ENCODE measurements around the gene ECE1.

ECE1 gene

DNA sequence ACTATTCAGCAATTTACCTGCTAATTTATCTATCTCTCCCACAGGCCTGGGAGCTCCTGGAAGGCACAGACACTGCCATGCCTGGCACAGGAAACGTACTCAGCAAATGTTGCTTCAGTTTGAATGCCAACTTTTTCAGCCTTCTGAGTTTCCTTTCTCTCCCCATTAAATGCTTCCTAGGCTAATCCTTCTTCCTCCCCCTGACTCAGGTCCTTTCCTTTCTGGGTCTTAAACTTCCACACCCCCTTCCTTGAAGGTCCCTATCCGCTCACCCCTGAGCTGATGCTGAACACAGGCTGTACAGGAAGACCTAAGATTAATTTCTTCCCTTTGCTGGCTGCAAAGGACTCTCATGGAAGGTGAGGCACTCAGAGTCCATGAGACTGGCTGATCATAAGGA is 40.3 kb upstream of the ECE1 start:
- no peak for DNase-seq (ENCODE audit: extremely low read depth, low read depth)
- TF ChIP-seq, protein P1, sequence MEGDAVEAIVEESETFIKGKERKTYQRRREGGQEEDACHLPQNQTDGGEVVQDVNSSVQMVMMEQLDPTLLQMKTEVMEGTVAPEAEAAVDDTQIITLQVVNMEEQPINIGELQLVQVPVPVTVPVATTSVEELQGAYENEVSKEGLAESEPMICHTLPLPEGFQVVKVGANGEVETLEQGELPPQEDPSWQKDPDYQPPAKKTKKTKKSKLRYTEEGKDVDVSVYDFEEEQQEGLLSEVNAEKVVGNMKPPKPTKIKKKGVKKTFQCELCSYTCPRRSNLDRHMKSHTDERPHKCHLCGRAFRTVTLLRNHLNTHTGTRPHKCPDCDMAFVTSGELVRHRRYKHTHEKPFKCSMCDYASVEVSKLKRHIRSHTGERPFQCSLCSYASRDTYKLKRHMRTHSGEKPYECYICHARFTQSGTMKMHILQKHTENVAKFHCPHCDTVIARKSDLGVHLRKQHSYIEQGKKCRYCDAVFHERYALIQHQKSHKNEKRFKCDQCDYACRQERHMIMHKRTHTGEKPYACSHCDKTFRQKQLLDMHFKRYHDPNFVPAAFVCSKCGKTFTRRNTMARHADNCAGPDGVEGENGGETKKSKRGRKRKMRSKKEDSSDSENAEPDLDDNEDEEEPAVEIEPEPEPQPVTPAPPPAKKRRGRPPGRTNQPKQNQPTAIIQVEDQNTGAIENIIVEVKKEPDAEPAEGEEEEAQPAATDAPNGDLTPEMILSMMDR (IDR thresholded peaks at IDR 0.05; ENCODE audit: low read depth, low read length), result no peak

DNA sequence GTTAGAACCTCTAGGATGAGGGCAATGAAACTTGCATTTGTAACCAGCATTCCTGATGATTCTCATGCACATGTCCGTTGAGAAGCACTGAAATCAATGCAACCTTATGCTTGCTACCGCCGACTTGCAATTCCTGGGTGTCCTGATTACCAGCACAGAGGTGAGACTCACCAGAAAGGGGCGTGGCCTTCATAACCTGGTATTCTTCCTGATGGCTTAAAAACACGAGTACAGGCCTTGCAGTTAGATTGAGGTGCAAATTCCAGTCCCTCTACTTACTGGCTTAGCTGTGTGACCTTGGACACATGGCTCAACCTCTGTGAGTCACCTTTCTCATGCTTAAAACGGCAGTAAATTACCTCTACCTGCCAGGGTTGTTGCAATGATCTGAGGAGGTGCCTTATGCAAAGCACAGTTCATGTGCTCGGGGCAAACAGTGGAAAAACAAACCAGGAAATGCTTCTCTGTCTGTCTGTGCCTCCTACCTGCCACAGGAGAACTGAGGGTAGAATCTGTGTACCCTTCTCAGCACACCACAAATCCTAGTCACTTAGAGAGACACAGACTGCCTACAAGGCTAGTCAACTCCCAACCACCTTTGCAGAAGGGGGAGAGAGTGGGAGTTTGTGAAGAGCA is 39.1 kb upstream of the ECE1 start:
- DNase-seq (ENCODE audit: extremely low read depth, low read depth), result no peak
- TF ChIP-seq, protein P1 (IDR thresholded peaks at IDR 0.05; ENCODE audit: low read depth, low read length), result no peak

DNA sequence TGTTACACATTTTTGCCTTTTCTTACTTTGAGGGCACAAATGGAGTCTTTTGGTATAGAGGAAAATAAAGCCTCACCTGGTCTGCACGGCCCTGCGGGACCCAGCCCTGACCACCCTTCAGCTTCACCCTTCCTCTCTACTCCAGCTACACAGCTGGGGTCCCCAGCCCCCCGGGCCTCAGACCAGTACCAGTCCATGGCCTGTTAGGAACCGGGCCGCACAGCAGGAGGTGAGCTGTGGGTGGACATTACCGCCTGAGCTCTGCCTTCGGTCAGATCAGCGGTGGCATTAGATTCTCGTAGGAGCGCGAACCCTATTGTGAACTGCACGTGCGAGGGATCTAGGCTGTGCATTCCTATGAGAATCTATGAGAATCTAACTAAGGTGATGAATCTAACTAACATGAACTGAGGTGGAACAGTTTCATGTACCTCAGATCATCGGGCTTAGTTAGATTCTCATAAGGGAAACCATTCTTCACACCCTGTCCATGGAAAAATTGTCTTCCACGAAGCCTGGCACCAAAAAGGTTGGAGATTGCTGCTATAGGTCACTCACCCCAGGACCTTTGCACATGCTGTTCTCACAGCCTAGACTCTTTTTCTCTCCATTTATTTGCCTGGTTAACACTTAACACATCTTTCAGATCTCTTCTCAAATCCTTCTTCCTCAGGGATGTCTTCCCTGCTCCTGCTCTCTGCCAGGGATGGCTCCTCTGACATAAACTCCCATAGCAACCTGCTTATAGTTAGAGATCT is 37.5 kb upstream of the ECE1 start:
- TF ChIP-seq, protein P1 (IDR thresholded peaks at IDR 0.05; ENCODE audit: low read depth, low read length), result no peak

DNA sequence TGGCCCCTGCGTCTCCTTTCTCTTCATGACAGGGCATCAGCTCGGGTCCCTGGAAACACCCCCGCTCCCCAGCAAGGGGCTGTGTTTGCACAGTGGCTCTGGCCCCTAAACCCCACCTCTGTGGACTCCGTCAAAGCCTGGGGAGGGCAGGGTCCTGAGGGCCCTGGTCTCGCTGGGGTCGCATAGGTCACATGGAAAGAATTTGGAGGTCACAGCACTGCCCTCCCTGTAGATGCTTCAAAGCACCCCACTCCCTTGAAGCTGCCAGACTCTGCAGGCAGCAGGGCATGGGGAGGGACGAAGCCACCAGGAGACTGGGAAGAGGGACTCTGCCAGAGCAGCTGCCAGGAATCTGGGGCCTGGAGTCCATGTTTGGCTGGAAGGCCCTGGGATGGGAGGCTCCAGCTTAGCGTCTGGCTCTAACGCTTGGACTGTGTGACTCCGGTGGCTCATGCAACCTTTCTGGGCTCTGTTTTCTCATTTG is 36.6 kb upstream of the ECE1 start:
- TF ChIP-seq, protein P1 (IDR thresholded peaks at IDR 0.05; ENCODE audit: low read depth, low read length), result no peak
- no peak for DNase-seq (ENCODE audit: extremely low read depth, low read depth)

More for the DNA sequence above, 37.5 kb upstream of the ECE1 start:
- no peak for DNase-seq (ENCODE audit: extremely low read depth, low read depth)

DNA sequence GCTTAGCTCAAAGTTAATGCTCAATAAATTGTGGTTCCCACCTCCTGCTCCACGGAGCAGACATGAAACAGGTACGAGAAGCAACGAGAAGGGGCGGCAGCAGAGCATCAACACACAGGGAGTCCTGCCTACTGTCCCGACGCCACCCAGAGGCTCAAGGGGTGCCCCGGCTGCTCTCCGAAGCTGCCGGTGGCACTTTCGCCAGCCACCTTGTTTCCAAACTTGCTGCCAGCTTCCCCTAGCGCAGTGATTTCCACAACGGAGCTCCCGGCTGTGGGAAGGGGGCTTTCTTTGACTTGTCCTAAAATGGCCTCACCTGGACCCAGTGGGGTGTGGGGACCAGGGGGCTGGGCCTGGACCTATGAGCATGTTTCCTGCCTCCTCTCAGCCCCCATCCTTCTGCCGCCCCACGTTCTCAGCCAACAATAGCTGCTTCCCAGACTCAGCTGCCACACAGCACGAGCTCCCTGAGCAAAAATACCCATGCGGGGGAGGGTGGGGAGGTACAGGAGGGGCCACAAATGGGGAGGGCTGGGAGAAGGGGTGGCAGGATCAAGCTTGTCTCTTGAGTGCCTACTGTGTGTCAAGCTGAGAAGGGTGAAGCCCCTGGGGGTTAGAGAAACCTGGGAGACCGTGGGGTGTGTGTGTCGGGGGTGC is 35.6 kb upstream of the ECE1 start:
- DNase-seq (ENCODE audit: extremely low read depth, low read depth), result no peak
- TF ChIP-seq, protein P1 (IDR thresholded peaks at IDR 0.05; ENCODE audit: low read depth, low read length), result no peak

DNA sequence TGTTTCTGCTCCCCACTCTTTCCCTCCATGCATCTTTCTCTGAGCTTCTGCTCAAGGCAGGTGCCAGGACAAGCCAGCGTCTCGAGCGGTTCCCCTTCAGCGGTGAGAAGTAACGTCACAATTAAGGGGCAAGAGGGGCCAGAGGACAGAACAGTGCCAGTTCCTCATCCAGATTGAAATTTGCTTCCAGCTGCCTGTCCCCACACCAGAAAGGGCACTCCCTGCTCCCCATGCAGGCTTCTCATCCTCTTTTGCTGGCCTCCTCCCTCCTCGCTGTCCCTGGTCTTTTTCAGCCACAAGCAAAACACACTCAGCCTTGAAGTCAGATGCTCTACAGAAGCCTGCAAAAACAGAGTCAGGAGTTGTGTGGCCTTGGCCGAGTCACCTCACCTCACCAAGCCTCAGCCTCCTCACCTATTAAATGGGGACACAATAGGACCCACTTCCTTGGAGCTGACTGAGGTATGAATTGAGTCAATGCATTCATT is 35.0 kb upstream of the ECE1 start:
- TF ChIP-seq, protein P1 (IDR thresholded peaks at IDR 0.05; ENCODE audit: low read depth, low read length), result no peak
- no peak for DNase-seq (ENCODE audit: extremely low read depth, low read depth)
